Panc1 (cell line): ENCODE results near the gene NCOA3.

Source experiments
- POLR2AphosphoS5 ChIP-seq: IDR thresholded peaks from 2 replicates; pipeline ENCODE4 v1.6.1; 2012; ENCODE audit warnings: mild to moderate bottlenecking, low read depth, low read length, moderate library complexity
- SIN3A ChIP-seq: IDR thresholded peaks from 2 replicates; pipeline ENCODE4 v1.6.1; 2012; ENCODE audit warnings: low read depth, mild to moderate bottlenecking, low read length, moderate library complexity, borderline replicate concordance; ENCODE audit not compliant: insufficient read depth
- TCF7L2 ChIP-seq: IDR thresholded peaks from 2 replicates; pipeline ENCODE4 v1.6.1; 2011; ENCODE audit warnings: mild to moderate bottlenecking, low read depth, low read length, inconsistent platforms
- TF ChIP-seq, protein P1 (sequence below): fragments of 450-650 bp; IDR thresholded peaks from 2 replicates; pipeline ENCODE4 v1.5.1; 2017; ENCODE audit warnings: mild to moderate bottlenecking
- TF ChIP-seq, protein P2 (sequence below), 2 experiments: IDR thresholded peaks; 2 replicates each; pipeline ENCODE4 v1.6.1; 2011 to 2012; ENCODE audit warnings: low read depth in 2 of 2, control low read depth in 1 of 2, low read length in 1 of 2, mild to moderate bottlenecking in 1 of 2, moderate library complexity in 1 of 2; ENCODE audit not compliant: insufficient read depth in 1 of 2

DNA sequence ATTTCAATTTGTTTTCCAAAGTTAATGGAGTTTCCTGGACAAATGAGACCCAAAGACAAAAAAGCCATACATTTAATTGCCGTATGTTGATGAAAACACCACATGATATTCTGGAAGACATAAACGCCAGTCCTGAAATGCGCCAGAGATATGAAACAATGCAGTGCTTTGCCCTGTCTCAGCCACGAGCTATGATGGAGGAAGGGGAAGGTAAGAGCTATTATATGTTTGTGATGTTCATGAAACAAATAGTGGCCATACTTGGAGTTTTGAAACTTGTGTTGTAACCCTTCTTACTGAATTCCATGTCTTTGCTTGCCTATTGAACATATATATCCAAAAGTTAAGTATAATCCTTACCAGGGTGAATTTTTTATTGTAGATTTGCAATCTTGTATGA, 125.9 kb downstream of the NCOA3 start:
- TF ChIP-seq, protein P1, sequence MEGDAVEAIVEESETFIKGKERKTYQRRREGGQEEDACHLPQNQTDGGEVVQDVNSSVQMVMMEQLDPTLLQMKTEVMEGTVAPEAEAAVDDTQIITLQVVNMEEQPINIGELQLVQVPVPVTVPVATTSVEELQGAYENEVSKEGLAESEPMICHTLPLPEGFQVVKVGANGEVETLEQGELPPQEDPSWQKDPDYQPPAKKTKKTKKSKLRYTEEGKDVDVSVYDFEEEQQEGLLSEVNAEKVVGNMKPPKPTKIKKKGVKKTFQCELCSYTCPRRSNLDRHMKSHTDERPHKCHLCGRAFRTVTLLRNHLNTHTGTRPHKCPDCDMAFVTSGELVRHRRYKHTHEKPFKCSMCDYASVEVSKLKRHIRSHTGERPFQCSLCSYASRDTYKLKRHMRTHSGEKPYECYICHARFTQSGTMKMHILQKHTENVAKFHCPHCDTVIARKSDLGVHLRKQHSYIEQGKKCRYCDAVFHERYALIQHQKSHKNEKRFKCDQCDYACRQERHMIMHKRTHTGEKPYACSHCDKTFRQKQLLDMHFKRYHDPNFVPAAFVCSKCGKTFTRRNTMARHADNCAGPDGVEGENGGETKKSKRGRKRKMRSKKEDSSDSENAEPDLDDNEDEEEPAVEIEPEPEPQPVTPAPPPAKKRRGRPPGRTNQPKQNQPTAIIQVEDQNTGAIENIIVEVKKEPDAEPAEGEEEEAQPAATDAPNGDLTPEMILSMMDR = no peak
- TF ChIP-seq SIN3A = no peak
- TF ChIP-seq, protein P2, sequence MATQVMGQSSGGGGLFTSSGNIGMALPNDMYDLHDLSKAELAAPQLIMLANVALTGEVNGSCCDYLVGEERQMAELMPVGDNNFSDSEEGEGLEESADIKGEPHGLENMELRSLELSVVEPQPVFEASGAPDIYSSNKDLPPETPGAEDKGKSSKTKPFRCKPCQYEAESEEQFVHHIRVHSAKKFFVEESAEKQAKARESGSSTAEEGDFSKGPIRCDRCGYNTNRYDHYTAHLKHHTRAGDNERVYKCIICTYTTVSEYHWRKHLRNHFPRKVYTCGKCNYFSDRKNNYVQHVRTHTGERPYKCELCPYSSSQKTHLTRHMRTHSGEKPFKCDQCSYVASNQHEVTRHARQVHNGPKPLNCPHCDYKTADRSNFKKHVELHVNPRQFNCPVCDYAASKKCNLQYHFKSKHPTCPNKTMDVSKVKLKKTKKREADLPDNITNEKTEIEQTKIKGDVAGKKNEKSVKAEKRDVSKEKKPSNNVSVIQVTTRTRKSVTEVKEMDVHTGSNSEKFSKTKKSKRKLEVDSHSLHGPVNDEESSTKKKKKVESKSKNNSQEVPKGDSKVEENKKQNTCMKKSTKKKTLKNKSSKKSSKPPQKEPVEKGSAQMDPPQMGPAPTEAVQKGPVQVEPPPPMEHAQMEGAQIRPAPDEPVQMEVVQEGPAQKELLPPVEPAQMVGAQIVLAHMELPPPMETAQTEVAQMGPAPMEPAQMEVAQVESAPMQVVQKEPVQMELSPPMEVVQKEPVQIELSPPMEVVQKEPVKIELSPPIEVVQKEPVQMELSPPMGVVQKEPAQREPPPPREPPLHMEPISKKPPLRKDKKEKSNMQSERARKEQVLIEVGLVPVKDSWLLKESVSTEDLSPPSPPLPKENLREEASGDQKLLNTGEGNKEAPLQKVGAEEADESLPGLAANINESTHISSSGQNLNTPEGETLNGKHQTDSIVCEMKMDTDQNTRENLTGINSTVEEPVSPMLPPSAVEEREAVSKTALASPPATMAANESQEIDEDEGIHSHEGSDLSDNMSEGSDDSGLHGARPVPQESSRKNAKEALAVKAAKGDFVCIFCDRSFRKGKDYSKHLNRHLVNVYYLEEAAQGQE (IDR thresholded peaks at IDR 0.05; ENCODE audit: insufficient read depth in 1 of 2, low read depth in 2 of 2, low read length in 1 of 2) = no peak
- no peak for TF ChIP-seq POLR2AphosphoS5
- TF ChIP-seq TCF7L2 = no peak
